Kidney (tissue), 14 donors: ENCODE results near the gene FNIP2. TPM values are rescaled to one million over a fixed set of nuclear protein-coding genes. Genes with fewer than 3 reads are reported as not detected.
"Not testable (repeated sequence)": the region's sequence is repeated elsewhere in the genome, so short reads cannot be mapped to it uniquely, and the experiment has no call there.

ENCODE experiments used
- DNase-seq, 5 donors: peaks; one replicate each; pipeline ENCODE4 v3.0.0-alpha.2; 2013 to 2020
- FAIRE-seq: peaks from 2 replicates; lab custom pipeline; 2012; peaks lifted over from hg19 to GRCh38; lab: Jason Lieb, UNC
- H3K27ac ChIP-seq, 2 donors: one replicate each; pipeline ENCODE4 v1.7.0; 2013; ENCODE audit warnings: low read depth in 2 of 2, low read length in 2 of 2, inconsistent platforms in 1 of 2
- H3K27me3 ChIP-seq: one replicate; pipeline ENCODE4 v1.7.1; 2013; ENCODE audit warnings: low read length, inconsistent platforms; ENCODE audit not compliant: control insufficient read depth, insufficient read depth
- H3K36me3 ChIP-seq, 3 donors: one replicate each; pipeline versions ENCODE4 v1.7.0 to v1.7.1; 2013; ENCODE audit warnings: low read length in 3 of 3, control low read depth in 1 of 3, inconsistent platforms in 1 of 3; ENCODE audit not compliant: insufficient read depth in 3 of 3, control insufficient read depth in 2 of 3
- H3K4me1 ChIP-seq, 3 donors: one replicate each; pipeline versions ENCODE4 v1.7.0 to v1.7.1; 2013; ENCODE audit warnings: low read length in 3 of 3, inconsistent platforms in 1 of 3, low read depth in 1 of 3; ENCODE audit not compliant: control insufficient read depth in 2 of 3, insufficient read depth in 2 of 3
- H3K4me3 ChIP-seq, 3 donors: one replicate each; pipeline versions ENCODE4 v1.7.0 to v1.8.1; 2013; ENCODE audit warnings: low read length in 3 of 3, control low read depth in 1 of 3, inconsistent platforms in 1 of 3
- H3K9ac ChIP-seq, 3 donors: one replicate each; pipeline versions ENCODE4 v1.7.0 to v1.7.1; 2013; ENCODE audit warnings: low read length in 3 of 3, control low read depth in 1 of 3, inconsistent platforms in 1 of 3
- H3K9me3 ChIP-seq, 3 donors: one replicate each; pipeline versions ENCODE4 v1.7.0 to v1.7.1; 2013; ENCODE audit warnings: low read length in 3 of 3, control low read depth in 1 of 3, inconsistent platforms in 1 of 3; ENCODE audit not compliant: control insufficient read depth in 2 of 3, insufficient read depth in 1 of 3
- CTCF ChIP-seq: IDR thresholded peaks from 3 replicates; pipeline ENCODE4 v1.5.1; 2012; ENCODE audit warnings: mild to moderate bottlenecking, moderate library complexity, borderline replicate concordance; ENCODE audit not compliant: insufficient read depth; ENCODE audit errors: extremely low read depth
- intact Hi-C: fragments of 100-400 bp; cut with DNase I; formaldehyde crosslinking; loops from one replicate; pipeline ENCODE4 v1.11.1; 2022
- polyA plus RNA-seq: library from polyadenylated mRNA; stranded (reverse); fragments of 350-450 nt; fragmentation: Illumina TruSeq; extraction: RNeasy Lipid Tissue Mini Kit (QIAGEN cat#74804); gene quantifications from one replicate; pipeline ENCODE4 v1.2.3, GENCODE V29; 2014; ENCODE audit warnings: low read depth, low replicate concordance; ENCODE audit not compliant: insufficient read depth
- total RNA-seq: library from RNA; stranded (reverse); fragmentation: NEBNext Ultra II Directional; extraction: Animal tissue kit (Norgen Biotek cat#: 25700); gene quantifications from one replicate; pipeline ENCODE4 v1.2.1, GENCODE V29; 2021
- donor health status: control.
- donor health status: control.
- donor health status: control.
- donor health status: control.
- donor health status: control.
- donor health status: DM: yes; HTN: yes; CAD: no.
- donor health status: Normal renal cell carcinoma (clear cell type).

The FNIP2 gene
- total and polyA plus RNA-seq, 2 donors from 2014 or later = 13.2 to 65.1 TPM

GRCh38 chr4:158788516-158788915 lies 19.7 kb downstream of the FNIP2 start:
- Histone ChIP-seq H3K4me3 (no peak overlapping the region), H3K9me3 (no peaks in the 10 kb centered on the region), H3K9ac (no peak overlapping the region), H3K27me3 (no peaks in the 10 kb centered on the region), H3K36me3 (no peaks in the 10 kb centered on the region), H3K27ac (peak overlapping the region; percentile 17 to 51), H3K4me1 (peaks cover 7 to 69% (median 22%) of the 10 kb centered on the region in 3 donors)
- FAIRE-seq (no peak), DNase-seq (no peak)
- intact Hi-C loops = no loop called here
- no peak for TF ChIP-seq CTCF

GRCh38 chr4:158789853-158790252 lies 21.0 kb downstream of the FNIP2 start:
- peaks cover 7 to 63% (median 20%) of the 10 kb centered on the region in 3 donors for H3K4me1 ChIP-seq

DNA sequence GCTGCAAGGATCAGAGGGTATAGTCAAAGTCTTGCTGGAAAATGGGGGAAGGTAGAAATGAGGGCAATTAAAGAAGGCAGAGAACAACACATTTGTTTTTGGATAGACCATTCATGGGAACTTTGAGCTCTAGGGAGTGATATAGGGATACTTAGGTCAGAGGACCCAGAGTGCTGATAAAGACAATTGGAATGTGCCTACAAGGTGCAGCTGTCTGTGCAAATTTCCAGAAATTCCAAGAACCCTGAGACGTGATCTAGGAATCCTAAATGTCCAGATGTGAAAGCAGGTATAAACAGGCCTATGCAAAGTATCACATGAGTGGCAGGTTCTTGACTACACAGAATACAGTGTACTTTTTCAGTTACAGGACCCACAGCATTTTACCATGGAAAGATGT lies 24.2 kb downstream of the FNIP2 start:
- H3K4me1 ChIP-seq = peaks cover 5 to 54% (median 24%) of the 10 kb centered on the region in 3 donors
- no peak for FAIRE-seq

More at GRCh38 chr4:158789853-158790252, 21.0 kb downstream of the FNIP2 start:
- Histone ChIP-seq H3K27me3 (no peaks in the 10 kb centered on the region), H3K27ac (no peak overlapping the region), H3K36me3 (no peaks in the 10 kb centered on the region), H3K9ac (no peak overlapping the region), H3K9me3 (no peaks in the 10 kb centered on the region), H3K4me3 (no peak overlapping the region)
- no peak for TF ChIP-seq CTCF
- FAIRE-seq (no peak), DNase-seq (no peak)
- intact Hi-C loops = no loop called here

GRCh38 chr4:158793430-158793829 lies 24.6 kb downstream of the FNIP2 start:
- intact Hi-C loops, H3K9me3 ChIP-seq, H3K27me3 ChIP-seq, H3K9ac ChIP-seq, DNase-seq, H3K4me3 ChIP-seq, H3K27ac ChIP-seq, H3K36me3 ChIP-seq: not testable (repeated sequence)
- FAIRE-seq = peak; percentile 8
- H3K4me1 ChIP-seq = peaks cover 3 to 54% (median 20%) of the 10 kb centered on the region in 3 donors

More for the DNA sequence above, 24.2 kb downstream of the FNIP2 start:
- H3K9me3 ChIP-seq = no peaks in the 10 kb centered on the region
- DNase-seq = no peak
- TF ChIP-seq CTCF = no peak
- H3K27me3 ChIP-seq = no peaks in the 10 kb centered on the region
- H3K4me3 ChIP-seq = no peak overlapping the region
- H3K36me3 ChIP-seq = no peaks in the 10 kb centered on the region
- intact Hi-C loops = no loop called here
- H3K27ac ChIP-seq = peak overlapping the region in 1 of 2 donors; percentile 7
- no peak overlapping the region for H3K9ac ChIP-seq
